H9 (cell line): ENCODE measurements around the gene PRPF19. TPM values are rescaled to one million over a fixed set of nuclear protein-coding genes. Genes with fewer than 3 reads are reported as not detected.
A peak's percentile ranks its signal among the peaks of the same experiment; 100 is the strongest.

Source experiments
- DNase-seq: peaks from one replicate; pipeline ENCODE4 v3.0.0-alpha.2; 2017
- H2AFZ ChIP-seq: one replicate; pipeline ENCODE4 v1.6.1; 2013; ENCODE audit warnings: mild to moderate bottlenecking, low read length, control low read depth, moderate library complexity
- H2AK5ac ChIP-seq: 2 replicates; pipeline ENCODE4 v1.6.1; 2013; ENCODE audit warnings: low read length, control low read depth, mixed read lengths; ENCODE audit not compliant: insufficient read length
- H2BK120ac ChIP-seq: one replicate; pipeline ENCODE4 v1.6.1; 2013; ENCODE audit warnings: low read depth, mild to moderate bottlenecking, low read length, control low read depth, inconsistent platforms; ENCODE audit not compliant: poor library complexity, severe bottlenecking
- H2BK12ac ChIP-seq: 2 replicates; pipeline ENCODE4 v1.6.1; 2013; ENCODE audit warnings: low read length, control low read depth, mixed read lengths, low read depth; ENCODE audit not compliant: insufficient read length
- H2BK15ac ChIP-seq: 2 replicates; pipeline ENCODE4 v1.6.1; 2013; ENCODE audit warnings: low read depth, low read length, control low read depth
- H2BK20ac ChIP-seq: one replicate; pipeline ENCODE4 v1.6.1; 2013; ENCODE audit warnings: low read depth, mild to moderate bottlenecking, low read length, control low read depth, inconsistent platforms; ENCODE audit not compliant: poor library complexity, severe bottlenecking
- H2BK5ac ChIP-seq: 2 replicates; pipeline ENCODE4 v1.6.1; 2013; ENCODE audit warnings: low read length, control low read depth, mixed read lengths; ENCODE audit not compliant: insufficient read length
- H3K14ac ChIP-seq: 2 replicates; pipeline ENCODE4 v1.6.1; 2013; ENCODE audit warnings: low read length, control low read depth; ENCODE audit not compliant: insufficient read depth
- H3K18ac ChIP-seq: 2 replicates; pipeline ENCODE4 v1.6.1; 2013; ENCODE audit warnings: low read depth, mild to moderate bottlenecking, mixed read lengths, low read length, control low read depth; ENCODE audit not compliant: insufficient read length
- H3K23ac ChIP-seq: 2 replicates; pipeline ENCODE4 v1.6.1; 2013; ENCODE audit warnings: low read length, control low read depth, mixed read lengths, low read depth; ENCODE audit not compliant: insufficient read length
- H3K23me2 ChIP-seq: 2 replicates; pipeline ENCODE4 v1.6.1; 2013; ENCODE audit warnings: low read depth, mild to moderate bottlenecking, mixed read lengths, low read length, control low read depth; ENCODE audit not compliant: insufficient read length, poor library complexity, severe bottlenecking
- H3K27ac ChIP-seq: 2 replicates; pipeline ENCODE4 v1.5.1; 2013; ENCODE audit warnings: low read length, control low read depth, mixed read lengths, low read depth; ENCODE audit not compliant: insufficient read length
- H3K27me3 ChIP-seq: 2 replicates; pipeline ENCODE4 v1.6.1; 2013; ENCODE audit warnings: low read length, control low read depth, inconsistent platforms; ENCODE audit not compliant: insufficient read depth
- H3K4ac ChIP-seq: 2 replicates; pipeline ENCODE4 v1.6.1; 2013; ENCODE audit warnings: low read depth, mild to moderate bottlenecking, control low read depth, inconsistent platforms, low read length, moderate library complexity
- H3K4me1 ChIP-seq: 2 replicates; pipeline ENCODE4 v1.6.1; 2013; ENCODE audit warnings: low read length, control low read depth, inconsistent platforms; ENCODE audit not compliant: insufficient read depth
- H3K4me2 ChIP-seq: 2 replicates; pipeline ENCODE4 v1.6.1; 2013; ENCODE audit warnings: low read length, control low read depth, mixed read lengths; ENCODE audit not compliant: insufficient read length, insufficient read depth
- H3K56ac ChIP-seq: 2 replicates; pipeline ENCODE4 v1.6.1; 2013; ENCODE audit warnings: low read depth, mild to moderate bottlenecking, mixed read lengths, low read length, control low read depth; ENCODE audit not compliant: insufficient read length
- H3K79me1 ChIP-seq: 2 replicates; pipeline ENCODE4 v1.6.1; 2013; ENCODE audit warnings: low read depth, mild to moderate bottlenecking, moderate library complexity, low read length, control low read depth, inconsistent platforms; ENCODE audit not compliant: insufficient read depth, poor library complexity, severe bottlenecking
- H3K79me2 ChIP-seq: 2 replicates; pipeline ENCODE4 v1.6.1; 2013; ENCODE audit warnings: low read length, control low read depth, inconsistent platforms; ENCODE audit not compliant: insufficient read depth
- H3K9ac ChIP-seq: 2 replicates; pipeline ENCODE4 v1.6.1; 2013; ENCODE audit warnings: low read length, control low read depth, mixed read lengths; ENCODE audit not compliant: insufficient read length; ENCODE audit errors: extremely low read depth
- H3K9me3 ChIP-seq: one replicate; pipeline ENCODE4 v1.6.1; 2013; ENCODE audit warnings: low read depth, low read length, inconsistent platforms; ENCODE audit not compliant: control insufficient read depth
- H3T11ph ChIP-seq: one replicate; pipeline ENCODE4 v1.6.1; 2013; ENCODE audit warnings: mild to moderate bottlenecking, low read length, control low read depth, inconsistent platforms
- H4K20me1 ChIP-seq: one replicate; pipeline ENCODE4 v1.6.1; 2013; ENCODE audit not compliant: control insufficient read depth, insufficient read length, insufficient read depth
- H4K5ac ChIP-seq: 2 replicates; pipeline ENCODE4 v1.6.1; 2013; ENCODE audit warnings: low read depth, mild to moderate bottlenecking, mixed read lengths, low read length, control low read depth; ENCODE audit not compliant: insufficient read length
- H4K8ac ChIP-seq: replicated peaks from 2 replicates; pipeline ENCODE4 v1.6.1; 2013; ENCODE audit warnings: low read length, control low read depth, mixed read lengths, low read depth; ENCODE audit not compliant: insufficient read length
- H4K91ac ChIP-seq: 2 replicates; pipeline ENCODE4 v1.6.1; 2013; ENCODE audit warnings: low read depth, mild to moderate bottlenecking, moderate library complexity, mixed read lengths, low read length, control low read depth; ENCODE audit not compliant: insufficient read length
- H3K27ac Mint-ChIP-seq, 3 experiments: 2 replicates in 2 of 3; 3 replicates in 1 of 3; pipeline ENCODE4 v1.8.0; 2020 to 2021; ENCODE audit warnings: mixed read lengths in 3 of 3, mild to moderate bottlenecking in 1 of 3, moderate library complexity in 1 of 3
- H3K27me3 Mint-ChIP-seq: 2 replicates; pipeline ENCODE4 v1.8.0; 2021; ENCODE audit warnings: low read depth, mild to moderate bottlenecking, moderate library complexity, mixed read lengths
- H3K36me3 Mint-ChIP-seq, 3 experiments: 2 replicates in 2 of 3; 3 replicates in 1 of 3; pipeline ENCODE4 v1.8.0; 2020 to 2021; ENCODE audit warnings: low read depth in 3 of 3, mixed read lengths in 3 of 3; ENCODE audit not compliant: insufficient read depth in 1 of 3
- H3K4me1 Mint-ChIP-seq, 2 experiments: 2 replicates each; pipeline ENCODE4 v1.8.0; 2020; ENCODE audit warnings: mixed read lengths in 2 of 2
- H3K4me3 Mint-ChIP-seq, 2 experiments: 2 replicates in 1 of 2; 3 replicates in 1 of 2; pipeline ENCODE4 v1.8.0; 2020 to 2021; ENCODE audit warnings: mild to moderate bottlenecking in 2 of 2, mixed read lengths in 2 of 2, moderate library complexity in 1 of 2
- H3K9me3 Mint-ChIP-seq, 2 experiments: 2 replicates in 1 of 2; 3 replicates in 1 of 2; pipeline ENCODE4 v1.8.0; 2020; ENCODE audit warnings: mild to moderate bottlenecking in 2 of 2, mixed read lengths in 2 of 2, moderate library complexity in 1 of 2
- CTCF ChIP-seq: fragments of 200-600 bp; sonication (generic); conservative IDR thresholded peaks from 3 replicates; pipeline ENCODE4 v1.8.0; 2021; ENCODE audit warnings: antibody characterized with exemption, mild to moderate bottlenecking
- whole genome bisulfite sequencing: extraction: QIAGEN DNeasy Blood & Tissue Kit; methylation state at CpG from one replicate; pipeline ENCODE4 v1.1.7; 2013; ENCODE audit warnings: missing lambda C conversion rate, low lambda C conversion rate, mixed read lengths; ENCODE audit not compliant: insufficient read length; ENCODE audit errors: extremely low coverage; 5-methylcytosine and 5-hydroxymethylcytosine counted together
- total RNA-seq: library from RNA; stranded (reverse); gene quantifications from 2 replicates; pipeline ENCODE4 v1.2.1, GENCODE V29; 2021

PRPF19 gene
- total RNA-seq, 1 experiment from 2014 or later: 130 TPM

GRCh38 chr11:60874421-60875365, 31.7 kb downstream of the PRPF19 start:
- Mint-ChIP-seq H3K36me3 (peaks cover 0 to 1% (median 0%) of the 10 kb centered on the region in 3 experiments; a peak in 1 of 7 replicates), H3K9me3 (no peaks in the 10 kb centered on the region), H3K4me3 (no peak overlapping the region), H3K27ac (peak overlapping the region in 1 of 3 experiments; percentile 61; a peak in 1 of 7 replicates), H3K4me1 (peaks cover 8 to 9% of the 10 kb centered on the region in 2 experiments), H3K27me3 (no peaks in the 10 kb centered on the region; the same call in 1 of the 2 replicates)
- Histone ChIP-seq H3K79me2 (no peaks in the 10 kb centered on the region), H3K9ac (no peak overlapping the region), H3K79me1 (no peaks in the 10 kb centered on the region), H2BK15ac (no peak overlapping the region), H3K4me1 (peaks cover 2% of the 10 kb centered on the region; the same call in 1 of the 2 replicates), H3K14ac (no peak overlapping the region), H2BK12ac (no peak overlapping the region), H4K20me1 (no peaks in the 10 kb centered on the region), H3K56ac (no peak overlapping the region), H3K23ac (no peak overlapping the region), H2BK120ac (no peak overlapping the region), H3K18ac (no peak overlapping the region), H2BK20ac (no peak overlapping the region), H2BK5ac (no peak overlapping the region), H2AK5ac (no peak overlapping the region), H4K8ac (no peak overlapping the region), H3K23me2 (no peaks in the 10 kb centered on the region), H3K27me3 (no peaks in the 10 kb centered on the region), H3T11ph (no peak overlapping the region), H3K27ac (no peak overlapping the region), H3K9me3 (no peaks in the 10 kb centered on the region), H3K4me2 (no peak overlapping the region), H2AFZ (no peak overlapping the region), H4K5ac (no peak overlapping the region), H3K4ac (no peak overlapping the region), H4K91ac (no peak overlapping the region)
- no CpG with 5 or more reads among the region's 13 CpGs for WGBS
- DNase-seq: no peak
- TF ChIP-seq CTCF: no peak
